ENCODE data around the gene SF3B2.

- TF ChIP-seq, protein P1, sequence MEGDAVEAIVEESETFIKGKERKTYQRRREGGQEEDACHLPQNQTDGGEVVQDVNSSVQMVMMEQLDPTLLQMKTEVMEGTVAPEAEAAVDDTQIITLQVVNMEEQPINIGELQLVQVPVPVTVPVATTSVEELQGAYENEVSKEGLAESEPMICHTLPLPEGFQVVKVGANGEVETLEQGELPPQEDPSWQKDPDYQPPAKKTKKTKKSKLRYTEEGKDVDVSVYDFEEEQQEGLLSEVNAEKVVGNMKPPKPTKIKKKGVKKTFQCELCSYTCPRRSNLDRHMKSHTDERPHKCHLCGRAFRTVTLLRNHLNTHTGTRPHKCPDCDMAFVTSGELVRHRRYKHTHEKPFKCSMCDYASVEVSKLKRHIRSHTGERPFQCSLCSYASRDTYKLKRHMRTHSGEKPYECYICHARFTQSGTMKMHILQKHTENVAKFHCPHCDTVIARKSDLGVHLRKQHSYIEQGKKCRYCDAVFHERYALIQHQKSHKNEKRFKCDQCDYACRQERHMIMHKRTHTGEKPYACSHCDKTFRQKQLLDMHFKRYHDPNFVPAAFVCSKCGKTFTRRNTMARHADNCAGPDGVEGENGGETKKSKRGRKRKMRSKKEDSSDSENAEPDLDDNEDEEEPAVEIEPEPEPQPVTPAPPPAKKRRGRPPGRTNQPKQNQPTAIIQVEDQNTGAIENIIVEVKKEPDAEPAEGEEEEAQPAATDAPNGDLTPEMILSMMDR (conservative IDR thresholded peaks at IDR 0.05 in 1 of 2, IDR thresholded peaks at IDR 0.05 in 1 of 2; ENCODE audit: low read depth in 1 of 2, low read length in 2 of 2) = no peak
- TF ChIP-seq EZH2 (IDR thresholded peaks at IDR 0.05; ENCODE audit: low read length, missing control alignments) = no peak
These were observed 7.4 kb upstream of the SF3B2 start for GRCh38 chr11:66044757-66045156.
